Cardiac muscle cell (in vitro differentiated cells and primary cell): ENCODE measurements around the gene RASSF5. TPM values are rescaled to one million over a fixed set of nuclear protein-coding genes. Genes with fewer than 3 reads are reported as not detected.
A peak's percentile ranks its signal among the peaks of the same experiment; 100 is the strongest.

Source experiments
- DNase-seq, 2 donors: peaks; one replicate each; pipeline versions ENCODE4 v3.0.0 to v3.0.0-alpha.2; 2010 to 2017; ENCODE audit warnings: low read depth in 1 of 2, low spot score in 1 of 2
- H3K27ac ChIP-seq: fragments of 200-600 bp; sonication (generic); 2 replicates; pipeline ENCODE4 v1.5.1; 2016
- H3K27me3 ChIP-seq: fragments of 200-600 bp; sonication (generic); 2 replicates; pipeline ENCODE4 v1.6.0; 2016; ENCODE audit warnings: control low read depth
- H3K36me3 ChIP-seq: fragments of 200-600 bp; sonication (generic); 2 replicates; pipeline ENCODE4 v1.5.1; 2016; ENCODE audit warnings: control low read depth
- H3K4me1 ChIP-seq: fragments of 200-600 bp; sonication (generic); 2 replicates; pipeline ENCODE4 v1.8.1; 2017; ENCODE audit warnings: low read depth, mild to moderate bottlenecking, mixed run types
- H3K4me3 ChIP-seq: fragments of 200-600 bp; sonication (generic); 2 replicates; pipeline ENCODE4 v1.5.1; 2016; ENCODE audit warnings: mild to moderate bottlenecking
- H3K9me3 ChIP-seq: fragments of 200-600 bp; sonication (generic); 2 replicates; pipeline ENCODE4 v1.5.1; 2017; ENCODE audit warnings: low read depth, mild to moderate bottlenecking, control low read depth
- CTCF ChIP-seq: IDR thresholded peaks from 2 replicates; pipeline ENCODE4 v1.5.1; 2012; ENCODE audit warnings: low read depth, mild to moderate bottlenecking, low read length
- polyA plus RNA-seq: library from polyadenylated mRNA; unstranded; fragments of >200 nt; fragmentation: Nextera tagmentation; extraction: Ambion mirVana; gene quantifications from 2 replicates; pipeline ENCODE4 v1.2.1, GENCODE V29; 2016
- total RNA-seq: library from RNA; depleted of rRNA; stranded (reverse); fragments of >200 nt; gene quantifications from 2 replicates; pipeline ENCODE4 v1.2.3, GENCODE V29; 2016

Gene RASSF5
- total and polyA plus RNA-seq, 2 experiments from 2014 or later: 40.9 to 50.7 TPM

DNA sequence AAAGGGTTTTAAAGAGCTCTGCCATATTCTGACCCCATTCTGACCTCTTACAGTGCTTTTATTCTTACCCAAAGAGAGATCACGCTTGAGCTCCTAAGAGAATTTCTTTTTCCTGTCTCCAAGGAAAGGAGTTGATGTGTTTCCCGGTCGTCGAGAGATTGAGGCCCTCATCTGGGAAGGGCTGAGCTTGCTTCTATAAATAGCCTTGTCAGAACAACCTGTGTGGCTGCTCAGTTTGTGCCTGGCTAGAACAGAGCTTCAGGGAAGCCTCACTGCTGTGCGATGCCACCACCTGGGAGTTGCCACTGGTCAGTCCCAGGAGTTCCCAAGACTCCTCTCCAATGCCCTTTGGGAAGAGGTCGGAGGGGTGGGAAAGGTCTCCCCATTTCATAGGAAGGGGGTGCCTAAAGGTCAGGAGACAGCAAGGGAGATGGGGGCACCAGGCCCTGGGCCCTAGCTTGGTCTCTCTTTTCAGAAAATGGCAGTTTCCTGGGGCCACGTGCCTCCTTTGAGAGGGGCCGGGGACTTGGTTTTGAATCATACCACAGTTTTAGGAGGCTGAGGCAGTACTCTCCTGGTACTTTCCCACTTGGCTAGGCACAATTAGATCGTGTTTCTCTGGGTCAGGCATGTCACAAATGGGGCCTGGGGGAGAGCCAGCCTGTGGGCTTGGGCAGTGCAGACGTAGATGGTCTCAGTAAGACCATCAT is 52.8 kb downstream of the RASSF5 start:
- Histone ChIP-seq H3K4me3 (no peak overlapping the region), H3K27ac (peak overlapping the region; percentile 98), H3K9me3 (no peaks in the 10 kb centered on the region), H3K4me1 (peaks cover 86% of the 10 kb centered on the region), H3K27me3 (no peaks in the 10 kb centered on the region), H3K36me3 (no peaks in the 10 kb centered on the region)
- DNase-seq: peak; percentile 18 to 83
- TF ChIP-seq CTCF: no peak

DNA sequence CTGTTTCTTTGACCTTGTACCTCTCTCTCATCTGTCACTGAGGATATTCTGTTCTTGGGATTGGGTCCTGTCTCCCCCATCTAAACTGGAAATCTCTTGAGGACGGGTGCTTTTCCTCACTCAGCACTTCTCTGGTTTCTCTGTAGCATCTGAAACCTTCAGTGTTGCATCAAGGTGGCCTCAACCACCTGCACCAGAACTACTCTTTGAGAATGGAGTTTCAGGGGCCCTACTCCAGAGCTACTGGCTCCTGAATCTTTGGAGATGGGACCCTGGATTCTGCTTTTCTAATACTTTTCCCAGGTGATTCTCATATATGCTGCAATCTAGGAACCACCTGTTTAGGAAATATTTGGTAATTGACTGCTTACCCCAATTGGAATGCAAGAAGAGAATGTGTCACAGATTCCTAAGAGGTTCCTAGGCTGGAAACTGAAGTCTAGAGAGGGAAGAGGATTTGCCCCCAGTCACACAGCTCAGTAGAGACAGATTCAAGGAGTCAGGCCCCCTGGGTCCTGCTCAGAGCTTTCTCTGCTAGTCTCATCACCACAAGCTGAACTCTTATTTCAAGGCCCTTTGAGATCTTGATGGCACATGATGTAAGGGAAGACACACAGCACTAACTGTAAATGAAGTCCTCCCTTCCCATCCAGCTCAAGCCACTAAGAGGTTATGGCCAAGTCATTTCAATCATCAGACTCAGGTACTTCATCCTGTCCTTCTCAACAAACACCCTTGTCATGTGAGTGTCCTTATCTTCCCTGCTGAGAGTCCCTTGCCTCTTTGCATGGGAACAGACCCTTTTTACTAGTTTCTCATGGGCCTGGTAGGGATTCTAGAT is 56.3 kb downstream of the RASSF5 start:
- no peaks in the 10 kb centered on the region for H3K27me3 ChIP-seq
- no peak overlapping the region for H3K4me3 ChIP-seq
- no peaks in the 10 kb centered on the region for H3K9me3 ChIP-seq
- no peaks in the 10 kb centered on the region for H3K36me3 ChIP-seq
- DNase-seq: no peak
- peak overlapping the region; percentile 76 for H3K27ac ChIP-seq
- no peak for TF ChIP-seq CTCF
- peaks cover 54% of the 10 kb centered on the region for H3K4me1 ChIP-seq

- Histone ChIP-seq H3K27ac (no peak overlapping the region), H3K4me1 (peaks cover 30% of the 10 kb centered on the region), H3K9me3 (no peaks in the 10 kb centered on the region), H3K4me3 (no peak overlapping the region), H3K36me3 (no peaks in the 10 kb centered on the region), H3K27me3 (no peaks in the 10 kb centered on the region)
- no peak for TF ChIP-seq CTCF
- DNase-seq: no peak
Observed at GRCh38 chr1:206565995-206566394, 58.7 kb downstream of the RASSF5 start.

- no peak overlapping the region for H3K4me3 ChIP-seq
- no peaks in the 10 kb centered on the region for H3K27me3 ChIP-seq
- H3K9me3 ChIP-seq: no peaks in the 10 kb centered on the region
- no peak for DNase-seq
- no peaks in the 10 kb centered on the region for H3K36me3 ChIP-seq
- no peak overlapping the region for H3K27ac ChIP-seq
- peaks cover 26% of the 10 kb centered on the region for H3K4me1 ChIP-seq
- TF ChIP-seq CTCF: no peak
Observed at GRCh38 chr1:206566999-206567398, 59.7 kb downstream of the RASSF5 start.

- TF ChIP-seq CTCF: no peak
- Histone ChIP-seq H3K27ac (no peak overlapping the region), H3K36me3 (no peaks in the 10 kb centered on the region), H3K4me1 (peaks cover 21% of the 10 kb centered on the region), H3K27me3 (no peaks in the 10 kb centered on the region), H3K4me3 (no peak overlapping the region), H3K9me3 (no peaks in the 10 kb centered on the region)
- DNase-seq: no peak
Observed at GRCh38 chr1:206568256-206568655, 60.9 kb downstream of the RASSF5 start.
